ENCODE measurements around the gene RIOK3.
A peak's percentile ranks its signal among the peaks of the same experiment; 100 is the strongest.
"Not testable (repeated sequence)": the region's sequence is repeated elsewhere in the genome, so short reads cannot be mapped to it uniquely, and the experiment has no call there.

Gene RIOK3

GRCh38 chr18:23506393-23506792, 53.3 kb downstream of the RIOK3 start:
- peak overlapping the region; percentile 41 for H3K27ac Mint-ChIP-seq (ENCODE audit: low read depth)
- DNase-seq (ENCODE audit: low spot score in 2 of 2), result no peak
- H3K4me1 Mint-ChIP-seq, result peaks cover 50% of the 10 kb centered on the region
- no peaks in the 10 kb centered on the region for H3K27me3 Mint-ChIP-seq
- H3K9me3 Mint-ChIP-seq, result no peaks in the 10 kb centered on the region
- H3K36me3 Mint-ChIP-seq (ENCODE audit: insufficient read depth), result peaks cover 61% of the 10 kb centered on the region
- no peak overlapping the region for H3K4me3 Mint-ChIP-seq
- no peak for ATAC-seq (replicated peaks; ENCODE audit: extremely low read depth, poor library complexity, severe bottlenecking)

- not testable (repeated sequence) for H3K27ac Mint-ChIP-seq (ENCODE audit: low read depth); H3K9me3 Mint-ChIP-seq; H3K27me3 Mint-ChIP-seq; DNase-seq (ENCODE audit: low spot score in 2 of 2); ATAC-seq (replicated peaks; ENCODE audit: extremely low read depth, poor library complexity, severe bottlenecking); H3K4me3 Mint-ChIP-seq
- H3K36me3 Mint-ChIP-seq (ENCODE audit: insufficient read depth), result peaks cover 61% of the 10 kb centered on the region
- H3K4me1 Mint-ChIP-seq, result peaks cover 27% of the 10 kb centered on the region
Measured at GRCh38 chr18:23510923-23511322, 57.8 kb downstream of the RIOK3 start.

DNA sequence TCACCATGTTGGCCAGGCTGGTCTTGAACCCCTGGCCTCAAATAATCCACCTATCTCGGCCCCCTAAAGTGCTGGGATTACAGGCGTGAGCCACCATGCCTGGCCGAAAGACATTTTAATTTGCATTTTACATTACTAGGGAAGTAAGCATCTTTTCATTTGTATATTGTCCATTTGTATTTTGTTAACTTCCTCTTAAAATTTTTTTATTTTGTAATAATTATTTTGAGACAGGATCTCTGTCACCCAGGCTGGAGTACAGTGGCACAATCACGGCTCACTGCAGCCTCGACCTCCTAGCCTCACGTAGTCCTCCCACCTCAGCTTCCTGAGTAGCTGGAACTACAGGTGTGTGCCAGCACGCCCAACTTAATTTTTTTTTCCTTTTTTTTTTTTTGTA, 59.1 kb downstream of the RIOK3 start:
- H3K4me3 Mint-ChIP-seq; H3K9me3 Mint-ChIP-seq; DNase-seq (ENCODE audit: low spot score in 2 of 2); H3K27ac Mint-ChIP-seq (ENCODE audit: low read depth); ATAC-seq (replicated peaks; ENCODE audit: extremely low read depth, poor library complexity, severe bottlenecking); H3K27me3 Mint-ChIP-seq: not testable (repeated sequence)
- H3K4me1 Mint-ChIP-seq, result peaks cover 20% of the 10 kb centered on the region
- H3K36me3 Mint-ChIP-seq (ENCODE audit: insufficient read depth), result peaks cover 64% of the 10 kb centered on the region

DNA sequence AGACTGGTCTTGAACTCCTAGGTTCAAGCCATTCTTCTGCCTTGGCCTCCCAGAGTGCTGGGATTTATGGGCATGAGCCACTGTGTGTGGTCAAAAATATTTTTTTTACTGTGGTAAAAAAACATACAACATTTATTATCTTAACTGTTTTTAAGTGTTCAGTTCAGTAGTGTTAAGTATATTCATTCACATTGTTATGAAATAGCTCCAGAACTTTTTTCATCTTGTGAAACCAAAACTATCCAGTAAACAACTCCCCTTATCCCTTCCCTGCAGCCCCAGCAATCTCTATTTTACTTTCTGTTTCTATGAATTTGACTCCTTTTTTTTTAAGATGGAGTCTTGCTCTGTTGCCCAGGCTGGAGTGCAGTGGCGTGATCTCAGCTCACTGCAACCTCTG, 59.6 kb downstream of the RIOK3 start:
- H3K4me1 Mint-ChIP-seq, result peaks cover 16% of the 10 kb centered on the region
- no peak for DNase-seq (ENCODE audit: low spot score in 2 of 2)
- H3K4me3 Mint-ChIP-seq, result no peak overlapping the region
- no peaks in the 10 kb centered on the region for H3K27me3 Mint-ChIP-seq
- peaks cover 64% of the 10 kb centered on the region for H3K36me3 Mint-ChIP-seq (ENCODE audit: insufficient read depth)
- H3K9me3 Mint-ChIP-seq, result no peaks in the 10 kb centered on the region
- no peak overlapping the region for H3K27ac Mint-ChIP-seq (ENCODE audit: low read depth)
- no peak for ATAC-seq (replicated peaks; ENCODE audit: extremely low read depth, poor library complexity, severe bottlenecking)

DNA sequence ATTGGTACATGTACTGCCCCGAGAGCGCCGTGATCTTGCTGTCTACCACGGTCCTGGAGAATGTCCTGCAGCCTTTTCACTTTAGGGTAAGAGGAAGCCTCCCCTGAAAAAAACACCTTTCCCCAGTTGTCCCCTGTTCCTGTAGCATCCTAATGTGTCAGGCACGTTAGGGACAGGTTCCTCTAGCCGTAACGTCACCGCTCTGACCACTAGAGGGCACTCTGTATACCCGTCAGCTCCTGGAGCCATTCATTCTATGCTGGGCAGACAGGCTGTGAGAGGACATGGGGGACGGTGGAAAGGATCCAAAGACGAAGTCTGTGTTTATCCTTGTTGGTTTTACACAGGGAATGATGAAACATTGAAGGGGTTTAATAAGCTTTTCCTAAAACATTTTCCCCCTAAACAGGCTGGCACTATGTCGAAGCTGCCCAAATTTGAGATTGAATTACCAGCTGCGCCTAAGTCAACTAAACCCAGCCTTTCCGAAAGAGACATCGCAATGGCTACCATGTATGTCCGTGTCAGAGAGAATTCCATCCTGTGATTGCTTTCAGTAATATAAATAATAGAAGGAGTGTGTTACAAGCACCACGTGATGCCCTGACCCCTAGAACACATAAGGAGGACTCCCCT, 62.9 kb downstream of the RIOK3 start:
- peak; percentile 93 for ATAC-seq (replicated peaks; ENCODE audit: extremely low read depth, poor library complexity, severe bottlenecking)

DNA sequence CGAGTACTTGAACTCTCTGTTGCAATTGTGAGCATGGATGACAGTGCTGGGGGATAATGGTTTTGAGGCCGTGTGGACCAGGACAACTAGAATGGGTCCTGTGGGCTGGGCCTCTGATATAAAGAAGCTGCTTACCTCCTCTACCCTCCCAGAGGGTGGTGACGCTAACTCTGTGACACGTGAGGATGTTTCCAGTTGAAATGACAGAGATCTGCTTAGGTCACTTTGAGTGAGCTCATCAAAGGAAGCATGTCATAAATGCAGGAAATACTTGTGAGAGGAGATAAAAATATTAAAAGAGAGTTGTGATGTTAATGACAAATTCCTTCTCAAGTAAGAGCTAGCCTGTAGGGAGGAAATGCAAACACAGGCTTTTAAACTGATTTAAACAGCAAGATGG, 66.6 kb downstream of the RIOK3 start:
- DNase-seq (ENCODE audit: low spot score in 2 of 2) (no peak), ATAC-seq (replicated peaks; ENCODE audit: extremely low read depth, poor library complexity, severe bottlenecking) (no peak)
- Mint-ChIP-seq H3K9me3 (no peaks in the 10 kb centered on the region), H3K36me3 (ENCODE audit: insufficient read depth) (peaks cover 81% of the 10 kb centered on the region), H3K27ac (ENCODE audit: low read depth) (no peak overlapping the region), H3K27me3 (no peaks in the 10 kb centered on the region), H3K4me1 (peaks cover 11% of the 10 kb centered on the region), H3K4me3 (no peak overlapping the region)

More for the DNA sequence above, 62.9 kb downstream of the RIOK3 start:
- H3K27ac Mint-ChIP-seq (ENCODE audit: low read depth), result no peak overlapping the region
- peaks cover 64% of the 10 kb centered on the region for H3K36me3 Mint-ChIP-seq (ENCODE audit: insufficient read depth)
- no peaks in the 10 kb centered on the region for H3K27me3 Mint-ChIP-seq
- peak; percentile 51 to 52 for DNase-seq (ENCODE audit: low spot score in 2 of 2)
- H3K9me3 Mint-ChIP-seq, result no peaks in the 10 kb centered on the region
- no peak overlapping the region for H3K4me3 Mint-ChIP-seq
- peaks cover 11% of the 10 kb centered on the region for H3K4me1 Mint-ChIP-seq

DNA sequence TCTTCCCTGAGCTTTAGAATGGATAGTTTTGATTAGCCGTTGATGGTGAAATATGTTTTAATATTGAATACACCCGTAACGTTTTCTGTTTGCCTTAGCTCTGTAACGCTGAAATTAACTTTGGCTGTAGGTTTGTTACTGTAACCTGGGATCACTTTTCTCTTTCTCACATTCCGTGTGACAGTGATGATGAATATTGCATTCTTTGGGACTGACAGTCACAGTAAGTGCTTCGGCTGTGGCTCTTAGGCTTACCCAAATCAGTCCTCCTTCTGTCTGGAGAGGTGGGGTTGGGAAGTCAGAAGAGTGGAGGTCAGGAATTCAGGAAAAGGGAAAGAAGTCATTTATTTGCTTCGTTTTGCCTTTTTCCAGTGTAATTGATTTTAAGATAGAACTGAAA, 68.2 kb downstream of the RIOK3 start:
- Mint-ChIP-seq H3K27ac (ENCODE audit: low read depth) (no peak overlapping the region), H3K36me3 (ENCODE audit: insufficient read depth) (peaks cover 76% of the 10 kb centered on the region), H3K4me1 (peaks cover 5% of the 10 kb centered on the region), H3K27me3 (no peaks in the 10 kb centered on the region), H3K9me3 (no peaks in the 10 kb centered on the region), H3K4me3 (no peak overlapping the region)
- ATAC-seq (replicated peaks; ENCODE audit: extremely low read depth, poor library complexity, severe bottlenecking) (no peak), DNase-seq (ENCODE audit: low spot score in 2 of 2) (no peak)

DNA sequence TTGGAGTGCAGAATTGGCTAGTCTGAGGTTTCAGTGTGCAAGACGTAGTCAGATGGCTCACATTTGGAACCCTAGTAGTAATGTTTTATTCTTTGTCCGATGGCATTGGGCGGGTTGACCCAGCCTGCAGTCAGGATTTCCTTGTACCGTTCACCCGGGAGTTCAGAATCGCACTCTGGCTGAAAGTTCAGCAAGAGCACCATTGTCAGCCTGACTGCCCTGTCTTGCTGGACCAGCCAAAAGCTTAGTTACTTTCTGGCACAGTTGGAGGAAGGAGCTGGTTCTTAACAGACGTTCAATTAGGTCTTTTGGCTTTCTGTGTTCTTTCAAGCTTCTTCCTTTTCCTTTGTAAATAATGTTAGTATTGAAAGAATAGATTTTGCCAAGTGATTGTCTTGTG, 68.8 kb downstream of the RIOK3 start:
- Mint-ChIP-seq H3K27ac (ENCODE audit: low read depth) (no peak overlapping the region), H3K27me3 (no peaks in the 10 kb centered on the region), H3K4me3 (no peak overlapping the region), H3K36me3 (ENCODE audit: insufficient read depth) (peaks cover 76% of the 10 kb centered on the region), H3K4me1 (peaks cover 5% of the 10 kb centered on the region), H3K9me3 (no peaks in the 10 kb centered on the region)
- ATAC-seq (replicated peaks; ENCODE audit: extremely low read depth, poor library complexity, severe bottlenecking) (no peak), DNase-seq (ENCODE audit: low spot score in 2 of 2) (no peak)

DNA sequence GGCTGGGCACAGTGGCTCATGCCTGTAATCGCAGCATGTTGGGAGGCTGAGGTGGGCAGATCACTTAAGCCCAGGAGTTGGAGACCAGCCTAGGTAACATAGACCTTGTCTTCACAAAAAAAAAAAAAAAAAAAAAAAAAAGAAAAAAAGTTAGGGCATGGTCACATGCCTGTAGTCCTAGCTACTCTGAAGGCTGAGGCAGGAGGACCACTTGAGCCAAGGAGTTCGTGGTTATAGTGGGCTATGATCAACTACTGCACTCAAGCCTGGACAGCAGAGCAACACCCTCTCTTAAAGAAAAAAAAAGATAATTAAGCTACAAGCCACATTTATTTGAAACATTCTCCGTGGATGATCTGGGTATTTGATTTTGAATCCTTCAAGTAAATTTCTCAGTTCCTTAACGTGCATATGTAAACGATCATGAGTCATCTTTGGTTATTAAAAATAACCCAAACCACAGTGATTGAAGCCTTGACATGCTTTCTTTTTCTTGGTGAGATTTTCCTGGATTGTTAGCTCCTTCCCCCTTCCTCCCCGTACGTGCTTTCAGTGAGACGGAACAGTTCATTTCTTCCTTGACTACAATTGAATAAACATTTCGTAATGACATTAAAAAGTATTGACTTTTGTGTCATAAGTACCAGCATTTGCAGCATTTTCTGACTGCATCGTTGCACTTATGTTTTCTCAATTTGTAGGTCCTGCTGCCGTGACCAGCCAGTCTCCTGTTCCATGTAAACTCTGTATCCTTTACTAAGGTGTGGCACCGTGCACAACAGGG, 70.5 kb downstream of the RIOK3 start:
- H3K9me3 Mint-ChIP-seq, result no peaks in the 10 kb centered on the region
- H3K4me3 Mint-ChIP-seq, result no peak overlapping the region
- DNase-seq (ENCODE audit: low spot score in 2 of 2), result no peak
- no peak for ATAC-seq (replicated peaks; ENCODE audit: extremely low read depth, poor library complexity, severe bottlenecking)
- H3K27me3 Mint-ChIP-seq, result no peaks in the 10 kb centered on the region
- H3K27ac Mint-ChIP-seq (ENCODE audit: low read depth), result no peak overlapping the region
- H3K36me3 Mint-ChIP-seq (ENCODE audit: insufficient read depth), result peaks cover 78% of the 10 kb centered on the region
- H3K4me1 Mint-ChIP-seq, result peaks cover 5% of the 10 kb centered on the region

GRCh38 chr18:23524213-23524707, 71.2 kb downstream of the RIOK3 start:
- Mint-ChIP-seq H3K9me3 (no peaks in the 10 kb centered on the region), H3K27me3 (no peaks in the 10 kb centered on the region), H3K36me3 (ENCODE audit: insufficient read depth) (peaks cover 78% of the 10 kb centered on the region), H3K4me3 (no peak overlapping the region), H3K4me1 (peaks cover 5% of the 10 kb centered on the region), H3K27ac (ENCODE audit: low read depth) (no peak overlapping the region)
- DNase-seq (ENCODE audit: low spot score in 2 of 2) (no peak), ATAC-seq (replicated peaks; ENCODE audit: extremely low read depth, poor library complexity, severe bottlenecking) (no peak)

- H3K27ac Mint-ChIP-seq (ENCODE audit: low read depth), result no peak overlapping the region
- no peak for DNase-seq (ENCODE audit: low spot score in 2 of 2)
- no peak overlapping the region for H3K4me3 Mint-ChIP-seq
Measured at GRCh38 chr18:23526501-23527063, 73.5 kb downstream of the RIOK3 start.

DNA sequence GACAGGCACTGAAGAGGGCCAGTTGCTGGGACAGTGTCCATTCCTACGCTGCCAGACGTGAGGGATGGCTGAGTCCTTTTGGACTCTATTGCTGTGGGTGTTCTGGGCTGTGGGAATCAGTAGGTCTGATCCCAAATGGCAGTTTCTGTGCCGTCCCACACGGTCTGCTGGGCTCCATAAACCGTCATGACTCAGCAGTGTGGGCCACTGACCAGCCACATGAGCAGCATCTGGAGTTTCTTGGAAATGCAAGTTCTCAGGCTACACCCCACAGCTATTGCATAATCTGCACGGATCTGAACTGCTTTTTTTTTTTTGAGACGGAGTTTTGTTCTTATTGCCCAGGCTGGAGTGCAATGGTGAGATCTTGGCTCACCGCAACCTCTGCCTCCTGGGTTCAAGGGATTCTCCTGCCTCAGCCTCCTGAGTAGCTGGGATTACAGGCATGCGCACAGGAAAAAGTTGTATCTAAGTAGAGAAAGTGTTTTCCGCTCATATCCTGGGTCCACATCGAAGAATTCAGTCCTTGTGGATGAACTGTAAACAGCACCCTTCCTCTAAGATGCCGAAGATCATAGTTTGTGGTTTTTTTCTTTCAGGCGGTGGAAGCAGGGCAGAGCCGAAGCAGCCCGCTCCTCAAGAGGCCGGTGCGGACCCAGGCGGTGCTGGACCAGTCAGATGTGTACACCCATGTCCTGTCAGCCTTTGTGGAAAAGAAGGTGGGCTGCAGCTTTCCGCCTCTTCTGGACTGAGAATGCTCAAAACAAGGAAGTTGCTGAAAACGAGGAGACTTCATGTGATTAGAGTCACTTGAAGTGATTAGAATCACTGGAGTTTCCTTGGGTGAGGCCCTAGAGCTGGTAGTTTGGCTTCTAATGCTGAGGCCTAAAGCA, 75.7 kb downstream of the RIOK3 start:
- DNase-seq (ENCODE audit: low spot score in 2 of 2), result no peak
- no peak for ATAC-seq (replicated peaks; ENCODE audit: extremely low read depth, poor library complexity, severe bottlenecking)
- no peak overlapping the region for H3K4me3 Mint-ChIP-seq
- no peaks in the 10 kb centered on the region for H3K27me3 Mint-ChIP-seq
- no peaks in the 10 kb centered on the region for H3K9me3 Mint-ChIP-seq
- H3K27ac Mint-ChIP-seq (ENCODE audit: low read depth), result no peak overlapping the region
- peaks cover 69% of the 10 kb centered on the region for H3K36me3 Mint-ChIP-seq (ENCODE audit: insufficient read depth)
- H3K4me1 Mint-ChIP-seq, result no peaks in the 10 kb centered on the region

More at GRCh38 chr18:23526501-23527063, 73.5 kb downstream of the RIOK3 start:
- no peaks in the 10 kb centered on the region for H3K4me1 Mint-ChIP-seq
- no peaks in the 10 kb centered on the region for H3K27me3 Mint-ChIP-seq
- peaks cover 76% of the 10 kb centered on the region for H3K36me3 Mint-ChIP-seq (ENCODE audit: insufficient read depth)
- no peak for ATAC-seq (replicated peaks; ENCODE audit: extremely low read depth, poor library complexity, severe bottlenecking)
- no peaks in the 10 kb centered on the region for H3K9me3 Mint-ChIP-seq
